ENCODE data around the gene LRP2. TPM values are rescaled to one million over a fixed set of nuclear protein-coding genes. Genes with fewer than 3 reads are reported as not detected.

Gene LRP2
- total and polyA plus RNA-seq, 4 donors, result 0.19 to 5.7 (median 0.40) TPM

- TF ChIP-seq JUND (IDR thresholded peaks at IDR 0.05), result no peak
- 79% methylated on average over 9 of the region's 9 CpGs for WGBS
Measured at GRCh38 chr2:169294001-169294675, 68.2 kb downstream of the LRP2 start.

GRCh38 chr2:169291517-169291916 is 70.8 kb downstream of the LRP2 start:
- WGBS, result 56% methylated on average over 2 of the region's 2 CpGs
- no peak overlapping the region for H3K27ac ChIP-seq (ENCODE audit: low read depth in 1 of 2, low read length in 2 of 2)

More at GRCh38 chr2:169294001-169294675, 68.2 kb downstream of the LRP2 start:
- H3K27ac ChIP-seq (ENCODE audit: low read depth in 1 of 2, low read length in 2 of 2), result no peak overlapping the region
- DNase-seq (ENCODE audit: low spot score), result no peak
- H3K27me3 ChIP-seq (ENCODE audit: control insufficient read depth in 4 of 4, insufficient read depth in 4 of 4, low read length in 3 of 4), result no peaks in the 10 kb centered on the region
- H3K4me1 ChIP-seq (ENCODE audit: control insufficient read depth in 4 of 4, insufficient read depth in 4 of 4, low read length in 3 of 4), result no peaks in the 10 kb centered on the region
- no peaks in the 10 kb centered on the region for H3K36me3 ChIP-seq (ENCODE audit: control insufficient read depth in 4 of 4, insufficient read depth in 3 of 4, low read depth in 1 of 4, low read length in 3 of 4)
- no peaks in the 10 kb centered on the region for H3K9me3 ChIP-seq (ENCODE audit: control insufficient read depth in 4 of 4, low read length in 3 of 4)
- H3K4me3 ChIP-seq (ENCODE audit: low read depth in 1 of 3, low read length in 3 of 3), result no peak overlapping the region
- no peak overlapping the region for H3K9ac ChIP-seq (ENCODE audit: low read depth in 1 of 2, low read length in 2 of 2)

GRCh38 chr2:169290433-169290832 is 71.9 kb downstream of the LRP2 start:
- no peaks in the 10 kb centered on the region for H3K4me1 ChIP-seq (ENCODE audit: control insufficient read depth in 4 of 4, insufficient read depth in 4 of 4, low read length in 3 of 4)
- no peak overlapping the region for H3K4me3 ChIP-seq (ENCODE audit: low read depth in 1 of 3, low read length in 3 of 3)
- no peaks in the 10 kb centered on the region for H3K36me3 ChIP-seq (ENCODE audit: control insufficient read depth in 4 of 4, insufficient read depth in 3 of 4, low read depth in 1 of 4, low read length in 3 of 4)
- TF ChIP-seq REST (IDR thresholded peaks at IDR 0.05), result no peak
- no peak for TF ChIP-seq GABPA (IDR thresholded peaks at IDR 0.05 in 1 of 2, conservative IDR thresholded peaks at IDR 0.05 in 1 of 2)
- no peak for TF ChIP-seq JUND (IDR thresholded peaks at IDR 0.05)
- TF ChIP-seq CTCF (IDR thresholded peaks at IDR 0.05; ENCODE audit: low read depth, low read length, missing input control), result no peak
- no peak for TF ChIP-seq FOXA2 (IDR thresholded peaks at IDR 0.05)
- no peak for TF ChIP-seq HNF4A (conservative IDR thresholded peaks at IDR 0.05)
- TF ChIP-seq, protein P1, sequence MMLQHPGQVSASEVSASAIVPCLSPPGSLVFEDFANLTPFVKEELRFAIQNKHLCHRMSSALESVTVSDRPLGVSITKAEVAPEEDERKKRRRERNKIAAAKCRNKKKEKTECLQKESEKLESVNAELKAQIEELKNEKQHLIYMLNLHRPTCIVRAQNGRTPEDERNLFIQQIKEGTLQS (IDR thresholded peaks at IDR 0.05), result no peak
- no peak for TF ChIP-seq FOXA1 (IDR thresholded peaks at IDR 0.05)
- TF ChIP-seq SP1 (IDR thresholded peaks at IDR 0.05), result no peak
- no peak for TF ChIP-seq NR2F2 (IDR thresholded peaks at IDR 0.05)
- TF ChIP-seq EGR1 (IDR thresholded peaks at IDR 0.05; ENCODE audit: low read depth in 2 of 2), result no peak
- TF ChIP-seq ZBTB33 (IDR thresholded peaks at IDR 0.05), result no peak
- no peak for TF ChIP-seq HNF4G (IDR thresholded peaks at IDR 0.05)
- TF ChIP-seq MAX (IDR thresholded peaks at IDR 0.05), result no peak
- no peak for TF ChIP-seq RXRA (IDR thresholded peaks at IDR 0.05)
- no peak for TF ChIP-seq TAF1 (conservative IDR thresholded peaks at IDR 0.05)
- TF ChIP-seq RAD21 (IDR thresholded peaks at IDR 0.05), result no peak
- no peak overlapping the region for H3K27ac ChIP-seq (ENCODE audit: low read depth in 1 of 2, low read length in 2 of 2)
- H3K27me3 ChIP-seq (ENCODE audit: control insufficient read depth in 4 of 4, insufficient read depth in 4 of 4, low read length in 3 of 4), result no peaks in the 10 kb centered on the region
- H3K9ac ChIP-seq (ENCODE audit: low read depth in 1 of 2, low read length in 2 of 2), result no peak overlapping the region
- 69% methylated on average over 3 of the region's 3 CpGs for WGBS
- DNase-seq (ENCODE audit: low spot score), result no peak
- H3K9me3 ChIP-seq (ENCODE audit: control insufficient read depth in 4 of 4, low read length in 3 of 4), result no peaks in the 10 kb centered on the region

More at GRCh38 chr2:169291517-169291916, 70.8 kb downstream of the LRP2 start:
- TF ChIP-seq JUND (IDR thresholded peaks at IDR 0.05), result no peak
- no peak for TF ChIP-seq GABPA (IDR thresholded peaks at IDR 0.05 in 1 of 2, conservative IDR thresholded peaks at IDR 0.05 in 1 of 2)
- TF ChIP-seq SP1 (IDR thresholded peaks at IDR 0.05), result no peak
- Histone ChIP-seq H3K9me3 (ENCODE audit: control insufficient read depth in 4 of 4, low read length in 3 of 4) (no peaks in the 10 kb centered on the region), H3K36me3 (ENCODE audit: control insufficient read depth in 4 of 4, insufficient read depth in 3 of 4, low read depth in 1 of 4, low read length in 3 of 4) (no peaks in the 10 kb centered on the region), H3K4me1 (ENCODE audit: control insufficient read depth in 4 of 4, insufficient read depth in 4 of 4, low read length in 3 of 4) (no peaks in the 10 kb centered on the region), H3K27me3 (ENCODE audit: control insufficient read depth in 4 of 4, insufficient read depth in 4 of 4, low read length in 3 of 4) (no peaks in the 10 kb centered on the region), H3K4me3 (ENCODE audit: low read depth in 1 of 3, low read length in 3 of 3) (no peak overlapping the region), H3K9ac (ENCODE audit: low read depth in 1 of 2, low read length in 2 of 2) (no peak overlapping the region)
- no peak for DNase-seq (ENCODE audit: low spot score)

Measured in liver (tissue), 9 donors.